Activated T-cell treated with anti-CD3 and anti-CD28 coated beads, Interleukin-2, amount 50 U/mL, for 72 hours (primary cell): ENCODE results near the gene POLR2J. TPM values are rescaled to one million over a fixed set of nuclear protein-coding genes. Genes with fewer than 3 reads are reported as not detected.
"Not testable (repeated sequence)": the region's sequence is repeated elsewhere in the genome, so short reads cannot be mapped to it uniquely, and the experiment has no call there.

Experiments used
- ATAC-seq, 2 donors: fragments of 150-1000 bp; cut with Tn5 transposase; replicated peaks in 1 of 2; 2 replicates each; pipeline ENCODE4 v1.10.0; 2021; ENCODE audit warnings: moderate library complexity in 2 of 2, mild to moderate bottlenecking in 1 of 2
- DNase-seq, 2 donors: peaks; one replicate each; pipeline ENCODE4 v3.0.0; 2021 to 2022; ENCODE audit warnings: mixed read lengths in 1 of 2
- H3K27ac Mint-ChIP-seq: one replicate; pipeline ENCODE4 v1.8.0; 2022; ENCODE audit warnings: mild to moderate bottlenecking, moderate library complexity, mixed read lengths
- H3K27me3 Mint-ChIP-seq: one replicate; pipeline ENCODE4 v1.8.0; 2022; ENCODE audit warnings: low read depth, mixed read lengths
- H3K36me3 Mint-ChIP-seq, 2 donors: one replicate each; pipeline ENCODE4 v1.8.0; 2022; ENCODE audit warnings: mixed read lengths in 2 of 2, mild to moderate bottlenecking in 1 of 2; ENCODE audit not compliant: insufficient read depth in 2 of 2
- H3K4me1 Mint-ChIP-seq: one replicate; pipeline ENCODE4 v1.8.0; 2022; ENCODE audit warnings: low read depth, mixed read lengths
- H3K4me3 Mint-ChIP-seq, 2 donors: one replicate each; pipeline ENCODE4 v1.8.0; 2022; ENCODE audit warnings: mild to moderate bottlenecking in 2 of 2, mixed read lengths in 2 of 2, moderate library complexity in 2 of 2
- H3K9me3 Mint-ChIP-seq, 2 donors: one replicate each; pipeline ENCODE4 v1.8.0; 2022; ENCODE audit warnings: mixed read lengths in 2 of 2
- total RNA-seq, 2 donors: library from RNA; stranded (reverse); gene quantifications; one replicate each; pipeline ENCODE4 v1.2.3, GENCODE V29; 2022

POLR2J gene
- 10 to 100 TPM; 40.5 to 53.5 TPM for total RNA-seq

DNA sequence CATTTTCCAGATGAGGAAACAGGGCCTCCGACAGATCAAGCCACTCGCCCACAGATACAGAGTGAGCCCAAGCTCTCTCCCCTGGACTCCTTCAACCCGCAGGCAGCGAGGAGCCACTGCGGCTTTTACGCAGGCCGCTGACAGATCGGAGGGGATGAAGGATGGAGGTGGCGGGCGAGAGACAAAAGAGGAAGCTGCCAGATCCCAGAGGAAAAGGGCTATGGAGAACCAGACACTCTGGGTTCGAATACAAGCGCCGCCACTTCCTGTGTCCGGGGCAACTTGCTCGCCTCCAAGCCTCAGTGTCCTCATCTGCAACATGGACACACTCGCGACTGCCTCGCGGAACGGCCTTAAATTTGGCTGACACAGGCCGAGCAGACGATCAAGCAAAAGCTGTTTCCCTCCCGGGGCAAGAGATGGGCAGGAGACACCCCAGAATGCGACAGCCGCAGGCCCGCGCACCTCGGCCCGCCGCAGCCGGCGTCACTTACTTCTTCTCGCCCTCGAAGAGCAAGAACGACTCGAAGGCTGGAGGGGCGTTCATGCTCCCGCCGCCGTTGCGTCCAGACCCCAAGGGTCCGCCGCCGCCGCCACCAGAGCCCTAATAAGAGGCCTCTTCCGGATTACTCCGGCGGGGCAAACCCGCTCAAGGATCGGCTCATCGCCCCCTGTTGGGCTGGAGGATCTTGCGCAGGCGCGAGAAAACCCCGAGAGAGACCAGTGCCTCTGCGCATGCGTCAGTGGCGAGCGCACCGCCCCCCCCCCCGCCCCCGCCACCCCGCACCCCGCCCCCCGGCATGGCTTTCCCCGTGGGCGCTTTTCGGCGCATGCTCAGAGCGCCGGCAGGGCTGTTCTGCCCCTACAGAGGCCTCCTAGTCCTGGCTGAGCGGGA is at the start of gene POLR2J:
TSS of gene POLR2J (minus strand) at position 609 of the 895 bp plus-strand sequence. CDS start at position 547, 62 bp downstream.
- peak; percentile 80 to 93 for DNase-seq
- H3K36me3 Mint-ChIP-seq, H3K9me3 Mint-ChIP-seq, H3K4me1 Mint-ChIP-seq, H3K27me3 Mint-ChIP-seq: not testable (repeated sequence)
- ATAC-seq, result peak; percentile 91 to 92
- Mint-ChIP-seq H3K27ac (peak within 1 kb of the TSS; percentile 60), H3K4me3 (peak within 1 kb of the TSS; percentile 82 to 87)

DNA sequence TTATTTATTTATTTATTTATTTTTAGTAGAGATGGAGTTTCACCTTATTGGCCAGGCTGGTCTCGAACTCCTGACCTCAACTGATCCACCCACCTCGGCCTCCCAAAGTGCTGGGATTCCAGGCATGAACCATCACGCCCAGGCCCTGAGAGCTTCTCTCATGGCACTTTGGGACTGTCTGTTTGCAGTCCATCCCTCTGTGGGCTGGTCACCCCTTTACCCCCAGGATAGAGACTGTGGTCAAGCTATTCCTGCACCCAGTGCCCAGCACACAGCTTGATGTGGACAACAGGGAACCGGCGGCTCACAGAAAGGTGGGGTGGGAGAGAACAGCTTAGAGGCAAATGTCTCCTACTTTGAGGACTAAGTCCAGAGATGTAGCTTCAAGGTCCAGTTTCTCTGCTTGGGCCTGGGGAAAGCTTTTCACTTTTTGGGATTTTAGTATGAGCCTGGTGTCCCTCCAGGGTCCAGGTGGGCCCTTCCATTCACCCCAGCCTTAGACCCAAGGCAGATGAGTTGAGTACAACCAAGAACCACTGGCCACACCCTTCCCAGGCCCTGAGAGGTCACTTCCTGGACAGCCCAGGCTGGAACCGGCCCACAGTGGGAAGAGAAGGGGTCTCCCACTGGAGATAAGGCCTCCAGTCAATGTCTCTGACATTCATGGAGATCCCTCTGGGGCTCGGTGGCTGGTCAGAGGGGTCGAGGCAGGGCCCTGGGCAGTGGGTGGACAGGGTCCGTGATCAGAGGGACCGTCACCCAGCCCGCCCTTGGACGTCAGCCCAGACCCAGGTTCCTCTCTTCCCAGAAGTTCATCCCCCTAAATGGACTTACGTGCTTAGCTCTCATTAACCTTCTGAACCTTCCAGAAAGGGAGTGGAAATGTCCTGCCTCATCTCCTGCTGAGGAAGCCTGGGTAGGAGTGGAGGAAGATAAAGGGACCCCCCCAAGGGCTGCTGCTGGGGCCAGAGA is 49.4 kb upstream of the POLR2J start:
- H3K36me3 Mint-ChIP-seq, DNase-seq, H3K4me1 Mint-ChIP-seq, H3K4me3 Mint-ChIP-seq, H3K9me3 Mint-ChIP-seq, ATAC-seq, H3K27me3 Mint-ChIP-seq, H3K27ac Mint-ChIP-seq: not testable (repeated sequence)

DNA sequence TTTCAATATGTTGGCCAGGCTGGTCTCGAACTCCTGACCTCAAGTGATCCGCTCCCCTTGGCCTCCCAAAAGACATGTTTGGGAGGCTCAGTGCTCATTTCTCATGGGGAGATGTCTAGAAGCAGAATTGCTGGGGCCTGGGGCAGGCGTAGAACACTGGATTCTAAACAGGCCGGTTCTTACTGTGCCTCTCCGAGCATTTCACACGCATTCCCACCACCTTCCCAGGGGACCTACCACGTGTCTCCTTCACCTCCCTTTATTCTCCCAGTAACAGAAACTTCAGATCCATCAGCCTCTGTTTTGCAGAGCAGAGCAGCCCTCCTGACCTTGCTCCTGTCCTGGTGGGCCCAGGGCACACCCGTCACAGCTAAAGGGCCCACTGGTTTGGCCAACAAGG is 48.5 kb upstream of the POLR2J start:
- H3K27me3 Mint-ChIP-seq, H3K4me3 Mint-ChIP-seq, H3K27ac Mint-ChIP-seq, ATAC-seq, H3K9me3 Mint-ChIP-seq, DNase-seq, H3K4me1 Mint-ChIP-seq, H3K36me3 Mint-ChIP-seq: not testable (repeated sequence)

DNA sequence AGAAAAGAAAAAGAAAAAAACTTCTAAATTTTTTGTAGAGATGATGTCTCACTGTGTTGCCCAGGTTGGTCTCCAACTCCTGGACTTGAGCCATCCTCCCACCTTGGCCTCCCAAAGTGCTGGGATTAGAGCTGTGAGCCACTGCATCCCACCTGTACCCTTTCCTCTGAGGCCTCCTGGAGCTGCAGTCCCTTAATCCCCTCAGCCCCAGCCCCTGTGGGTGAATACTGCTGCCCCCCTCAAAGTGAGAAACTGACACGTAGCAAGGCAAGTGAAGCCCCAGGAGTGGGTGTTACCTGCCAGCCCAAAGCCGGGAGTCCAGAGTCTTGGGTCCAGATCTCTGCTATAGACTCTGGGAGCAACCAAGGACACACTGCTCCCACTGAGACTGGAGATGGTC is 46.1 kb upstream of the POLR2J start:
- DNase-seq, H3K27ac Mint-ChIP-seq, H3K36me3 Mint-ChIP-seq, H3K4me1 Mint-ChIP-seq, H3K27me3 Mint-ChIP-seq, H3K4me3 Mint-ChIP-seq, H3K9me3 Mint-ChIP-seq: not testable (repeated sequence)
- ATAC-seq, result peak in 1 of 2 donors; percentile 19

DNA sequence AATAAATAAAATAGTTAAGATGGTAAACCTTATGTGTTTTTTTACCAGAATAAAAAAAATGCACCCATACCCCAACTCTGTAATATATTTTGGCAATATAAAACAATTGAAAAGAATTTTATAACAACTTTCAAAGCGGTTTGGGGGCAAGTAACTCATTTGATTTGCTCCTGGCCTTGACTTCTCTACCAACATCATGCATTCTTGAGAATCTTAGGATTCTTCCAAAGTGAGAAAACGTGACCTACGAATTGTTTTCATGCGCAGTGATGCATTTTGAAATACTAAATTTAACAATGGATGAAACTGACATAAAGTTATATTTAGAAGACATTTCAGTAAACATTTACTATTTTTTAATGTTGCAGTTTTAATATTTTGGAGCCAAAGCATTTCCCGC is 42.1 kb upstream of the POLR2J start:
- H3K27ac Mint-ChIP-seq, H3K9me3 Mint-ChIP-seq, ATAC-seq, DNase-seq, H3K4me3 Mint-ChIP-seq, H3K27me3 Mint-ChIP-seq, H3K36me3 Mint-ChIP-seq, H3K4me1 Mint-ChIP-seq: not testable (repeated sequence)

DNA sequence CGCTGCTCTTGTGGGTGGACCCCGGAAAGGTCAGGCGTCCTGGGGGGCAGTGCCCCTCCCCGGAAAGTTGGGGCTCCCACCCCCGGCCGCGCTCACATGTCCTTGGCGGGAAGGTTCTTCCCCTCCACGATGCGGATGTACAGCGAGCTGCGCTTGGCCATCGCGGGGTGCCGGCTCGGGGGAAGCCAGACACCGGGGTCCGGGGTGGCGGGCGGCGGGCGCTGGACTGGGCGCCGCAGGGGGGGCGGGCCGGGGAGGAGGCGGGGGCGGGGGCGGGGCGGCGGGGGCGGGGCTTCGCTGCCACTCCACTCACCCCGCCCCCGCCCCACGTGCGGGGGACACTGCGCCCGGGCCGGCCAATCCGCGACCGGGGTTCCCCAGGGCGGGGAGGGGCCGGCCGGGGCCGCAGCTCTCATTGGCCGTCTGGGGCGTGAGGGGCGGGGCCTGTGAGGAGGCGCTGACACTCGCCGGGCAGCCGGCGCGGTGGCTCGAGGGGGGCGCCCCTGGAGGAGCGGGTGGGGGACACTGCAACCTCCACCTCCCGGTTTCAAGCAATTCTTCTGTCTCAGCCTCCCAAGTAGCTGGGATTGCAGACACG is 38.9 kb upstream of the POLR2J start, which contains the start of gene RASA4B:
TSS of gene RASA4B (minus strand) at position 228 of the 598 bp plus-strand sequence. CDS start at position 161, 67 bp downstream.
- H3K27me3 Mint-ChIP-seq, H3K27ac Mint-ChIP-seq, H3K36me3 Mint-ChIP-seq, H3K4me1 Mint-ChIP-seq, H3K9me3 Mint-ChIP-seq: not testable (repeated sequence)
- DNase-seq, result peak in 1 of 2 donors; percentile 31
- ATAC-seq, result peak; percentile 96 to 97
- peak within 1 kb of the TSS; percentile 62 to 72 for H3K4me3 Mint-ChIP-seq

DNA sequence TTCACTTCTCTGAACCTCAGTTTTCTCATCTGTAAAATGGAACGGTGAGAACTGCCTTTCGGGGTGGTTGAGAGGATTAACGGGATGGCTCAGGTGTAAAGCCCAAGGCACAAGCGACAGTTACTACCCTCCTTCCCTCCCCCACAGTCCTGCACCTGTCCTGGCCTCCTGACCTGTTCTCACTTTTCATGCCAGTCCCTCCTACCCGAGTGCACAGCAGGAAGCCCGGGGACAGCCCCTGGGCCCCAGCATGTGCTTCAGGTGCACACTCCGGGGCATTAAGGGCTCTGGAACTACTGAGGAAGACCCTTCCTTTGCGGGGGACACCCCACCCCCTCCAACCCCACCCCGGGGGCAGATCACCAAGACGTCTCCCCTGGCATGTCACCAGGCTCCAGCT is 38.2 kb upstream of the POLR2J start:
- H3K4me3 Mint-ChIP-seq, H3K9me3 Mint-ChIP-seq, H3K36me3 Mint-ChIP-seq, DNase-seq, H3K27me3 Mint-ChIP-seq, H3K4me1 Mint-ChIP-seq, H3K27ac Mint-ChIP-seq: not testable (repeated sequence)
- peak in 1 of 2 donors; percentile 4 for ATAC-seq

DNA sequence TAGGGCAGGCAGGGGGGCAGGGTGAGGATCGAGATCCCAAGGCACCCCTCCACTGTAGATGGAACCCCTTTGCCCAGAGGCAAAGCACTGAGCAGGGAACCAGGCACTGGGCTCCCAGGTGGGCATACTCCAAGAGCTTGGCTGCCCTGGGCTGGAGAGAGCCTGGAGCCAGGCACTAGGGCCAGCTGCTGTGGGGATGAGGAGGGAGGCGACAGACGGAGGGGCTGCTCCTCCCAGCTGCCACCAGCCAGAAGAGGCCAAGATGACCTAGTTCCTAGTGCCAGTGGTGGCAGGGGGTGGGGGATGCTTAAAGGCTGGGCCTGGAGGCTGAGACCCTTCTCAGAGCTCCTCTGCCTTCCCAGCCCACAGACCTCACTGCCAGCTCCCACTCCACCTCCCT is 37.2 kb upstream of the POLR2J start:
- not testable (repeated sequence) for H3K4me1 Mint-ChIP-seq, H3K27me3 Mint-ChIP-seq, DNase-seq, ATAC-seq, H3K9me3 Mint-ChIP-seq, H3K36me3 Mint-ChIP-seq, H3K27ac Mint-ChIP-seq, H3K4me3 Mint-ChIP-seq

DNA sequence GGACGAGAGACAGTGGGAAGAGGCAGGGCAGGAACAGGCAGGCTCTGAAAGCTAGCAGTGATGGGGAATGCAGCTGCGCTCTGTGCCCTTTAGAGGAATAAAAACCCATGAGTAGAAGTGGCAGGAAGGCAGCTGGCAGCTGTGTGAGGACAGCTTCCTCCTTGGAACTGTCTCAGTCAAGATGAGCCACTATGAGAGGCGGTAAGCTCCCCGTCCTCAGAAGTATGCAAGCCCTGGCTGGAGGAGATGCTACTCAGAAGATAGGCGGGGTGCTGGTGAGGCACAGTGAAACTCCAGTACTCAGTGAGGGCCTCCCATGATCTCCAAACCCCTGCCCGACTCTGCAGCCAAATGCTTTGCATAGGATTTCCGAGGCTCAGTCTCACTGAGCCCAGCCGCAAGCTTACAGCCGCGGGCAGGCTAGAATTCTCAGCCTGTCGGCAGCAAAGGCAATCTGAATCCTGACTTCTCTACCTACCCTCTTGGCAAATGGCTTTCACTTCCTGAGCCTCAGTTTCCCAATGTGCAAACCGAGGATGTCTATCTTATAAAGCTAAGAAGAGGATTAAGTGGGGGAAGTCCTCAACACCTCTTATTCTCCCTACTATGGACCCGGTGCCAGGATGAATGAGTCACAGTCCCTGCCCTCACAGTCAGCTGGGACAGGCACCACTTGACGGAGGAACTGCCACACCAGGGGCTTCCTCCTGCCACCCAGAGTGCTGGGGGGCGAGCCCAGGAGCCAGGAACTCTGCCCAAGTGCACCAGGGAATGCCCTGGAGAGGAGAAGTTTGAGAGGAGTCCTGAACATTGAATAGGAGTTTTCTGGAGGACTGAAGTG is 36.4 kb upstream of the POLR2J start:
- H3K4me3 Mint-ChIP-seq, H3K27ac Mint-ChIP-seq, DNase-seq, H3K36me3 Mint-ChIP-seq, H3K4me1 Mint-ChIP-seq, H3K9me3 Mint-ChIP-seq, ATAC-seq, H3K27me3 Mint-ChIP-seq: not testable (repeated sequence)

DNA sequence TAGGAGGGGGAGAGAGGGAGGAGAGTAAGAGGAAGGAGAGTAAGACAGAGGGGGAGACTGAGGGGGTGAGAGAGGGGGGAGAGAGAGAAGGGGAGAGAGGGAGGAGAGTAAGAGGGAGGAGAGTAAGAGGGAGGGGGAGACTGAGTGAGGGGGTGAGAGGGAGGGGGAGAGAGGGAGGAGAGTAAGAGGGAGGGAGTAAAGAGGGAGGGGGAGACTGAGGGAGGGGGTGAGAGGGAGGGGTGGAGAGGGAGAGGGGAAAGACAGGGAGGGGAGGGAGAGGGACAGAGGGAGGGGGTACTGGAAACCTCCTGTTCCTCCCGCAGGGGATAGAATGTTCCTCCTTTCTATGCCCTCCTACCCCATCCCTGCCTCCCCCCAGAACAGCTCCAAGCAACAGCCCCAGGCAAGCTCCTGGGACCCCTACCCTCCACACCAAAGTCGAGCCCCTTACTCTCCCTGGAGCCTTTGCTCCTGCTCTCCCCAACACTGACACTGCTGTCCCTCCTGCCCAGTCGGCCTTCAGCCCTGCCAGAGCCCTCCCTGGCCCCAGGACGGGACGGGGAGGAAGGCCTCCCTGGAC is 34.0 kb upstream of the POLR2J start:
- H3K4me3 Mint-ChIP-seq, result peak overlapping the region in 1 of 2 donors; percentile 55
- H3K27ac Mint-ChIP-seq, H3K36me3 Mint-ChIP-seq, ATAC-seq, DNase-seq, H3K27me3 Mint-ChIP-seq, H3K9me3 Mint-ChIP-seq, H3K4me1 Mint-ChIP-seq: not testable (repeated sequence)

DNA sequence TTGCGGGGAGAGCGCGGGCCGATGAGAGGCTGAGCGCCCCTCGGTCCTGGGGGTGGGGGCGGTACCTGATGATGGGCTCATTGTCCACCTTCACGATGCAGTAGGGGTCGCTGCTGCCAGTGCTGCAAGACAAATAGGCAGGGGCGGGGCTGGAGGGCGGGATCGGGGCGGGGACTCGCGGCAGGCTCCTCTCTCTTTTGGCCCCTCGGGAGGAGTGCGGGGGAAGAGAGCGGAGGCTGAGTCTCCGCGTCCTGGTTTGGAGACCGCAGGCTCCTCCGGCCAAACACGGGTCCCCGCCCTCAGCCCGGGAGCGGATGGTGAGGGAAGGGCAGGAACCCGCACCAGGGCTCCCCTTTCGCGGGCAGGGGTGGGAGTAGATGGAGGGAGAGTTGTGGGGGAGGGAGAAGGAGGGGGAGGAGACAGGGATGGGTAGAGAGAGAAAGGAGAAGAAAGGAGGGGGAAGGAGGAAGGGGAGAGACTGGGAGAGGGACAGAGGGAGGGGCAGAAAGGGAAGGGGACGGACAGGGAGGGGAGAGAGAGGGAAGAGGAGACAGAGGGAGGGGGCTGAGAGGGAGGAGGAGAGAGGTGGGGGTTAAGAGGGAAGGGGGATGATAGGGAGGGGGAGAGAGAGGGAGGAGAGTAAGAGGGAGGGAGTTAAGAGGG is 33.3 kb upstream of the POLR2J start:
- not testable (repeated sequence) for H3K4me1 Mint-ChIP-seq, H3K36me3 Mint-ChIP-seq, DNase-seq, H3K27ac Mint-ChIP-seq, H3K27me3 Mint-ChIP-seq, H3K9me3 Mint-ChIP-seq
- H3K4me3 Mint-ChIP-seq, result peak overlapping the region in 1 of 2 donors; percentile 55
- ATAC-seq, result peak; percentile 79 to 80
